K562 (cell line): ENCODE measurements around the gene SMYD2. TPM values are rescaled to one million over a fixed set of nuclear protein-coding genes. Genes with fewer than 3 reads are reported as not detected.

Source experiments
- ATAC-seq: fragments of 200-7000 bp; cut with Tn5 transposase; 3 replicates; pipeline ENCODE4 v1.9.1; 2020; ENCODE audit warnings: moderate library complexity
- BruUV-seq: library from RNA; stranded (reverse); fragments of 400-500 nt; replicated peaks from 2 replicates; lab custom pipeline; 2021; lab: Mats Ljungman, UMichigan
- CTCF ChIA-PET: fragments of 300-600 bp; formaldehyde crosslinking; extraction: SDS; loops from one replicate; lab custom pipeline; 2021; ENCODE audit warnings: low intra/inter-chr PET ratio; lab: Yijun Ruan, JAX
- POLR2A ChIA-PET: fragments of 300-600, 350-650 bp; sonication (Branson Sonifier 250); formaldehyde crosslinking; extraction: SDS; loops from one replicate; lab custom pipeline; 2021; ENCODE audit warnings: antibody characterized with exemption, inconsistent platforms; lab: Yijun Ruan, JAX
- DNase-seq, 4 experiments: peaks; one replicate each; pipeline versions ENCODE4 v3.0.0 to v3.0.0-alpha.2; 2011 to 2018; ENCODE audit warnings: low spot score in 3 of 4, mixed read lengths in 3 of 4; ENCODE audit errors: extremely low read depth in 1 of 4
- FAIRE-seq: peaks from 2 replicates; lab custom pipeline; 2011; peaks lifted over from hg19 to GRCh38; lab: Jason Lieb, UNC
- H2AFZ ChIP-seq: 2 replicates; pipeline ENCODE4 v1.6.0; 2011; ENCODE audit warnings: low read depth, low read length, control low read depth, inconsistent platforms
- H3K27ac ChIP-seq: fragments of 200-600 bp; 3 replicates; pipeline ENCODE4 v1.8.0; 2011; ENCODE audit warnings: low read depth, mild to moderate bottlenecking, control low read depth, inconsistent platforms, low read length, moderate library complexity, mixed read lengths; ENCODE audit errors: extremely low read depth
- H3K27me3 ChIP-seq, 2 experiments: fragments of 300-600 bp in 1 of 2; 2 replicates in 1 of 2; 3 replicates in 1 of 2; pipeline versions ENCODE4 v1.6.0 to v1.8.0; 2011; ENCODE audit warnings: inconsistent platforms in 2 of 2, low read length in 2 of 2, mild to moderate bottlenecking in 1 of 2, mixed read lengths in 1 of 2, moderate library complexity in 1 of 2; ENCODE audit not compliant: control insufficient read depth in 2 of 2, insufficient read depth in 2 of 2
- H3K36me3 ChIP-seq: fragments of 300-600 bp; 3 replicates; pipeline ENCODE4 v1.8.0; 2011; ENCODE audit warnings: mild to moderate bottlenecking, low read length, inconsistent platforms; ENCODE audit not compliant: control insufficient read depth, insufficient read depth
- H3K4me1 ChIP-seq, 2 experiments: fragments of 200-600 bp in 1 of 2; replicated peaks in 1 of 2; 2 replicates in 1 of 2; 3 replicates in 1 of 2; pipeline versions ENCODE4 v1.5.1 to v1.8.0; 2011; ENCODE audit warnings: inconsistent platforms in 2 of 2, low read length in 2 of 2, mild to moderate bottlenecking in 1 of 2, mixed read lengths in 1 of 2, moderate library complexity in 1 of 2; ENCODE audit not compliant: control insufficient read depth in 2 of 2, insufficient read depth in 2 of 2
- H3K4me2 ChIP-seq: 2 replicates; pipeline ENCODE4 v1.6.1; 2011; ENCODE audit warnings: low read length, control low read depth, inconsistent platforms, mixed read lengths; ENCODE audit not compliant: insufficient read depth
- H3K4me3 ChIP-seq: fragments of 200-600 bp; sonication (generic), shearing (Covaris generic); 2 replicates; pipeline ENCODE4 v1.5.1; 2016; ENCODE audit warnings: control low read depth, inconsistent platforms
- H3K79me2 ChIP-seq: fragments of 200-600 bp; 3 replicates; pipeline ENCODE4 v1.8.0; 2011; ENCODE audit warnings: low read length, inconsistent platforms; ENCODE audit not compliant: control insufficient read depth, insufficient read depth
- H3K9ac ChIP-seq, 2 experiments: 2 replicates each; pipeline versions ENCODE4 v1.6.0 to v1.6.1; 2011; ENCODE audit warnings: low read depth in 2 of 2, low read length in 2 of 2, control low read depth in 1 of 2, inconsistent platforms in 1 of 2, mild to moderate bottlenecking in 1 of 2, mixed read lengths in 1 of 2; ENCODE audit not compliant: insufficient read depth in 1 of 2
- H3K9me1 ChIP-seq: one replicate; pipeline ENCODE4 v1.6.0; 2011; ENCODE audit warnings: inconsistent platforms, mild to moderate bottlenecking, low read length, moderate library complexity; ENCODE audit not compliant: control insufficient read depth, insufficient read depth
- H3K9me3 ChIP-seq: replicated peaks from 2 replicates; pipeline ENCODE4 v1.5.1; 2011; ENCODE audit warnings: low read depth, low read length, inconsistent platforms; ENCODE audit not compliant: control insufficient read depth, insufficient read depth
- H4K20me1 ChIP-seq: replicated peaks from 2 replicates; pipeline ENCODE4 v1.6.1; 2011; ENCODE audit warnings: low read length, inconsistent platforms, mixed read lengths; ENCODE audit not compliant: control insufficient read depth, insufficient read depth
- CBX3 ChIP-seq, 2 experiments: IDR thresholded peaks; 1 replicate in 1 of 2; 2 replicates in 1 of 2; pipeline ENCODE4 v1.6.1; 2012; ENCODE audit warnings: inconsistent platforms in 2 of 2, low read length in 2 of 2, borderline replicate concordance in 1 of 2, control low read depth in 1 of 2
- CREBBP ChIP-seq: IDR thresholded peaks from one replicate; pipeline ENCODE4 v1.6.1; 2012; ENCODE audit warnings: low read depth, mild to moderate bottlenecking, control low read depth, inconsistent platforms, low read length
- DDX20 ChIP-seq: fragments of 450-650 bp; IDR thresholded peaks from 2 replicates; pipeline ENCODE4 v1.6.1; 2016; ENCODE audit warnings: missing genetic modification characterization, low read depth, mild to moderate bottlenecking, missing compliant biosample characterization, moderate library complexity
- KDM1A ChIP-seq, 2 experiments: fragments of 450-650 bp; IDR thresholded peaks; 2 replicates each; pipeline ENCODE4 v1.6.1; 2016; ENCODE audit warnings: mild to moderate bottlenecking in 2 of 2
- NBN ChIP-seq: fragments of 450-650 bp; IDR thresholded peaks from 2 replicates; pipeline ENCODE4 v1.6.1; 2016; ENCODE audit warnings: low read depth, mild to moderate bottlenecking
- SOX6 ChIP-seq: fragments of 450-650 bp; IDR thresholded peaks from 2 replicates; pipeline ENCODE4 v1.6.1; 2014; ENCODE audit warnings: mild to moderate bottlenecking
- TAF1 ChIP-seq: IDR thresholded peaks from 2 replicates; pipeline ENCODE4 v1.6.1; 2011; ENCODE audit warnings: mild to moderate bottlenecking, low read length, moderate library complexity; ENCODE audit not compliant: insufficient read depth, control insufficient read depth, severe bottlenecking; ENCODE audit errors: extremely low read depth
- TAF15 ChIP-seq: fragments of 200-400 bp; formaldehyde crosslinking; IDR thresholded peaks from 2 replicates; pipeline ENCODE4 v1.6.1; 2017; ENCODE audit warnings: mild to moderate bottlenecking, low read depth, low read length, moderate library complexity
- ZNF77 ChIP-seq: fragments of 250-450 bp; sonication (Bioruptor Pico); IDR thresholded peaks from 2 replicates; pipeline ENCODE4 v1.5.0; 2020
- WGBS: fragments of 100-300 bp; shearing (Covaris generic); methylation state at CpG from one replicate; pipeline ENCODE4 v1.1.6; 2016; ENCODE audit warnings: low coverage, mixed read lengths; ENCODE audit not compliant: insufficient coverage; ENCODE audit errors: missing lambda C conversion rate; 5-methylcytosine and 5-hydroxymethylcytosine counted together
- in situ Hi-C: fragments of 300-500 bp; cut with MboI; formaldehyde crosslinking; loops from 4 replicates; pipeline ENCODE4 v1.15.0; 2018; ENCODE audit warnings: inconsistent platforms, mixed read lengths
- intact Hi-C: fragments of 100-400 bp; cut with micrococcal nuclease; formaldehyde crosslinking; loops from 2 replicates; pipeline ENCODE4 v1.14.2; 2022
- polyA plus RNA-seq, 8 experiments: library from polyadenylated mRNA; depleted of rRNA in 4 of 8; stranded (reverse) in 5 of 8; unstranded in 3 of 8; fragments of >200 nt; fragmentation: Nextera tagmentation in 2 of 8; fragmentation: Illumina TruSeq in 1 of 8; extraction: Ambion mirVana in 2 of 8; extraction: Trizol in 1 of 8; gene quantifications; 2 replicates each; pipeline versions ENCODE4 v1.2.1 to v1.2.3, GENCODE V29; 2011 to 2014; ENCODE audit warnings: inconsistent platforms in 1 of 8, missing spikeins in 1 of 8
- total RNA-seq, 7 experiments: library from RNA; depleted of rRNA in 6 of 7; stranded (reverse); fragments of >200 nt in 6 of 7; fragmentation: Illumina TruSeq in 2 of 7; extraction: Trizol in 2 of 7; gene quantifications; 2 replicates each; pipeline versions ENCODE4 v1.2.1 to v1.2.3, GENCODE V29; 2011 to 2021; ENCODE audit warnings: low replicate concordance in 1 of 7
- TF ChIP-seq, protein P1 (sequence below): fragments of 250-450 bp; sonication (Bioruptor Pico); IDR thresholded peaks from 2 replicates; pipeline ENCODE4 v1.9.0; 2021; ENCODE audit warnings: mild to moderate bottlenecking
- TF ChIP-seq, protein P2 (sequence below), 2 experiments: fragments of 150-350 bp in 1 of 2; IDR thresholded peaks; 2 replicates each; pipeline ENCODE4 v1.6.1; 2012 to 2016; ENCODE audit warnings: low read depth in 2 of 2, low read length in 2 of 2, mild to moderate bottlenecking in 1 of 2, moderate library complexity in 1 of 2

The SMYD2 gene
- total and polyA plus RNA-seq, 9 of the 15 experiments (the other 6 are each of a cell fraction or from before 2014, with no cell fraction given), result 13.8 to 81.3 (median 39.9) TPM

DNA sequence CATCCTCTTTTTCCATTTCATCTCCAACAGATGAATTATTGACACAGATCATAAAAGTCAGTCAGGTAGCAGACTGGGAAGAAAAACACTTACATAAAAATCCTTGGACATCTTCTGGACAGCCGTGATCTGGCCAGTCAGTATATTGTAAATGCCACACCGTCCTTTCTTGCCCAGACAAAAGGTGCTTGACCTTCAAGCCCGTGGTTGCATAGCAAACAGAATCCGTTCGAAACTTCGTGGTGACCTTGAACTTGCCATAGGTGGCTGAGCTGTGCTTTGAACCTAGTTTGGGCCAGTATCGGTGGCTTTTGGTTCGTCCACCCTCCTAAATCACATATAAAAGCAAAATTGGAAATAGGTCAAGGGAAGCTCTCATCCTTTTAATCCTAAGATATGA is 88.4 kb downstream of the SMYD2 start:
- no peak overlapping the region for H3K4me3 ChIP-seq
- H3K9me3 ChIP-seq, result no peaks in the 10 kb centered on the region
- under 1% methylated on average over 8 of the region's 8 CpGs for WGBS
- ChIA-PET POLR2A (interaction anchor here (0.6 to 1.1 kb wide), 4 partner anchors 9 to 102 kb away, joined by 3 to 4 read pairs (median 4); no protein-coding TSS in a partner anchor), CTCF (no interaction called here)
- BruUV-seq, result no TSS peak
- intact Hi-C loops (no loop called here), in situ Hi-C loops (no loop called here)
- no peak overlapping the region for H3K4me2 ChIP-seq
- no peaks in the 10 kb centered on the region for H4K20me1 ChIP-seq
- no peak overlapping the region for H2AFZ ChIP-seq
- DNase-seq (no peak), ATAC-seq (no peak), FAIRE-seq (no peak)
- H3K27me3 ChIP-seq, result peaks cover 34 to 49% of the 10 kb centered on the region in 2 experiments
- H3K27ac ChIP-seq, result no peak overlapping the region
- no peaks in the 10 kb centered on the region; a peak in 1 of 5 replicates for H3K4me1 ChIP-seq
- H3K9ac ChIP-seq, result no peak overlapping the region
- no peaks in the 10 kb centered on the region for H3K79me2 ChIP-seq
- H3K36me3 ChIP-seq, result no peaks in the 10 kb centered on the region
- TF ChIP-seq SOX6 (no peak), NBN (no peak), DDX20 (no peak), ZNF77 (CRISPR knock-in tag) (no peak), TAF1 (no peak), TAF15 (no peak), CREBBP (no peak), KDM1A (IDR thresholded peaks at IDR 0.05) (no peak), CBX3 (IDR thresholded peaks at IDR 0.05; ENCODE audit: borderline replicate concordance in 1 of 2, low read length in 2 of 2) (no peak)
- TF ChIP-seq, protein P1, sequence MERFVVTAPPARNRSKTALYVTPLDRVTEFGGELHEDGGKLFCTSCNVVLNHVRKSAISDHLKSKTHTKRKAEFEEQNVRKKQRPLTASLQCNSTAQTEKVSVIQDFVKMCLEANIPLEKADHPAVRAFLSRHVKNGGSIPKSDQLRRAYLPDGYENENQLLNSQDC (CRISPR knock-in tag), result no peak
- TF ChIP-seq, protein P2, sequence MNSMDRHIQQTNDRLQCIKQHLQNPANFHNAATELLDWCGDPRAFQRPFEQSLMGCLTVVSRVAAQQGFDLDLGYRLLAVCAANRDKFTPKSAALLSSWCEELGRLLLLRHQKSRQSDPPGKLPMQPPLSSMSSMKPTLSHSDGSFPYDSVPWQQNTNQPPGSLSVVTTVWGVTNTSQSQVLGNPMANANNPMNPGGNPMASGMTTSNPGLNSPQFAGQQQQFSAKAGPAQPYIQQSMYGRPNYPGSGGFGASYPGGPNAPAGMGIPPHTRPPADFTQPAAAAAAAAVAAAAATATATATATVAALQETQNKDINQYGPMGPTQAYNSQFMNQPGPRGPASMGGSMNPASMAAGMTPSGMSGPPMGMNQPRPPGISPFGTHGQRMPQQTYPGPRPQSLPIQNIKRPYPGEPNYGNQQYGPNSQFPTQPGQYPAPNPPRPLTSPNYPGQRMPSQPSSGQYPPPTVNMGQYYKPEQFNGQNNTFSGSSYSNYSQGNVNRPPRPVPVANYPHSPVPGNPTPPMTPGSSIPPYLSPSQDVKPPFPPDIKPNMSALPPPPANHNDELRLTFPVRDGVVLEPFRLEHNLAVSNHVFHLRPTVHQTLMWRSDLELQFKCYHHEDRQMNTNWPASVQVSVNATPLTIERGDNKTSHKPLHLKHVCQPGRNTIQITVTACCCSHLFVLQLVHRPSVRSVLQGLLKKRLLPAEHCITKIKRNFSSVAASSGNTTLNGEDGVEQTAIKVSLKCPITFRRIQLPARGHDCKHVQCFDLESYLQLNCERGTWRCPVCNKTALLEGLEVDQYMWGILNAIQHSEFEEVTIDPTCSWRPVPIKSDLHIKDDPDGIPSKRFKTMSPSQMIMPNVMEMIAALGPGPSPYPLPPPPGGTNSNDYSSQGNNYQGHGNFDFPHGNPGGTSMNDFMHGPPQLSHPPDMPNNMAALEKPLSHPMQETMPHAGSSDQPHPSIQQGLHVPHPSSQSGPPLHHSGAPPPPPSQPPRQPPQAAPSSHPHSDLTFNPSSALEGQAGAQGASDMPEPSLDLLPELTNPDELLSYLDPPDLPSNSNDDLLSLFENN (IDR thresholded peaks at IDR 0.05; ENCODE audit: low read depth in 2 of 2, low read length in 2 of 2), result no peak
- no peaks in the 10 kb centered on the region for H3K9me1 ChIP-seq
